Heart left ventricle (tissue), 16 donors: Measurements from ENCODE around the gene SLC10A7. TPM values are rescaled to one million over a fixed set of nuclear protein-coding genes. Genes with fewer than 3 reads are reported as not detected.

Source experiments
- ATAC-seq, 4 donors: fragments of 200-7000 bp; cut with Tn5 transposase; one replicate each; pipeline ENCODE4 v1.9.1; 2020 to 2022; ENCODE audit warnings: moderate library complexity in 4 of 4, mild to moderate bottlenecking in 3 of 4, moderate number of reproducible peaks in 1 of 4
- DNase-seq, 5 donors: peaks; one replicate each; pipeline ENCODE4 v3.0.0-alpha.2; 2020
- H3K27ac ChIP-seq, 12 donors: fragments of 200-600 bp; sonication (generic) in 4 of 12; one replicate each; pipeline versions ENCODE4 v1.5.0 to v1.8.0; 2016 to 2022; ENCODE audit warnings: mild to moderate bottlenecking in 2 of 12
- H3K27me3 ChIP-seq, 9 donors: fragments of 200-600 bp; sonication (generic) in 2 of 9; one replicate each; pipeline versions ENCODE4 v1.5.1 to v1.8.0; 2016 to 2022; ENCODE audit warnings: mild to moderate bottlenecking in 3 of 9
- H3K36me3 ChIP-seq, 9 donors: fragments of 200-600 bp; sonication (generic) in 2 of 9; one replicate each; pipeline versions ENCODE4 v1.5.0 to v1.8.0; 2018 to 2022; ENCODE audit warnings: mild to moderate bottlenecking in 2 of 9
- H3K4me1 ChIP-seq, 12 donors: fragments of 200-600 bp; sonication (generic) in 4 of 12; one replicate each; pipeline versions ENCODE4 v1.5.0 to v1.8.0; 2016 to 2022; ENCODE audit warnings: mild to moderate bottlenecking in 3 of 12
- H3K4me3 ChIP-seq, 12 donors: fragments of 200-600 bp; sonication (generic) in 4 of 12; one replicate each; pipeline versions ENCODE4 v1.5.0 to v1.8.0; 2017 to 2022; ENCODE audit warnings: mild to moderate bottlenecking in 9 of 12, moderate library complexity in 4 of 12
- H3K9me3 ChIP-seq, 12 donors: fragments of 200-600 bp; sonication (generic) in 4 of 12; one replicate each; pipeline versions ENCODE4 v1.5.0 to v1.8.0; 2016 to 2022; ENCODE audit warnings: mild to moderate bottlenecking in 1 of 12
- POLR2A ChIP-seq, 2 donors: fragments of 450-650 bp; IDR thresholded peaks; one replicate each; pipeline ENCODE4 v1.6.1; 2017; ENCODE audit warnings: antibody characterized with exemption in 2 of 2, mild to moderate bottlenecking in 2 of 2, moderate library complexity in 2 of 2
- WGBS, 4 donors: extraction: QIAGEN DNeasy Blood & Tissue Kit in 2 of 4; methylation state at CpG; one replicate each; pipeline versions ENCODE4 v1.1.5 to v1.1.7; 2013 to 2018; 5-methylcytosine and 5-hydroxymethylcytosine counted together
- intact Hi-C, 10 donors: fragments of 100-400 bp; cut with DNase I; formaldehyde crosslinking; loops; one replicate each; pipeline versions ENCODE4 v1.11.1 to v1.14.2; 2022
- polyA plus RNA-seq, 2 donors: library from polyadenylated mRNA; stranded (reverse); fragments of 200-250 nt; gene quantifications; one replicate each; pipeline ENCODE4 v1.2.3, GENCODE V29; 2013
- total RNA-seq, 9 donors: library from RNA; depleted of rRNA in 2 of 9; stranded (reverse); fragments of >200 nt in 2 of 9; fragmentation: NEBNext Ultra II Directional in 3 of 9; extraction: Animal tissue kit (Norgen Biotek cat#: 25700) in 3 of 9; gene quantifications; one replicate each; pipeline versions ENCODE4 v1.1.0 to v1.2.4, GENCODE V29; 2016 to 2023
- TF ChIP-seq, protein P1 (sequence below), 12 donors: fragments of 200-600 bp; sonication (generic) in 4 of 12; IDR thresholded peaks; one replicate each; pipeline versions ENCODE4 v1.5.0 to v1.8.0; 2018 to 2022; ENCODE audit warnings: antibody characterized with exemption in 12 of 12, mild to moderate bottlenecking in 5 of 12
- donor health status: ischemic (EF 13 %, LVEDD 7.1; RV severe dilation, severe dysfunction).
- donor health status: healthy with polysubstance abuse.
- donor health status: DM: no; HTN: yes; CAD: no.
- donor health status: DM: no; HTN: no; CAD: no.
- donor health status: ischemic (EF 25% LVEDD 6.9; RV normal size, moderate dysfunction).
- donor health status: ischemic (EF 25% LVEDD 5.7; RV mildly dilated, moderate dysfunction).
- donor health status: healthy.
- donor health status: DM: yes; HTN: yes; CAD: no.
- donor health status: ischemic (EF 35%, LVEDD 5.7; RV mildly dilated, moderate dysfunction).
- donor health status: nonischemic (EF 11% LVEDD 7.7; RV severe dilation, severe dysfunction).
- donor health status: DM: yes; HTN: yes; CAD: no.
- donor health status: PGD.
- donor health status: ischemic (EF 29% LVEDD 5.4; RV normal size, mild dysfunction).
- donor health status: nonischemic (EF 23%, LVEDD 6.1; RV moderate dilation, normal function).

The SLC10A7 gene
- total and polyA plus RNA-seq, 11 donors: 1.2 to 8.7 (median 3.1) TPM

DNA sequence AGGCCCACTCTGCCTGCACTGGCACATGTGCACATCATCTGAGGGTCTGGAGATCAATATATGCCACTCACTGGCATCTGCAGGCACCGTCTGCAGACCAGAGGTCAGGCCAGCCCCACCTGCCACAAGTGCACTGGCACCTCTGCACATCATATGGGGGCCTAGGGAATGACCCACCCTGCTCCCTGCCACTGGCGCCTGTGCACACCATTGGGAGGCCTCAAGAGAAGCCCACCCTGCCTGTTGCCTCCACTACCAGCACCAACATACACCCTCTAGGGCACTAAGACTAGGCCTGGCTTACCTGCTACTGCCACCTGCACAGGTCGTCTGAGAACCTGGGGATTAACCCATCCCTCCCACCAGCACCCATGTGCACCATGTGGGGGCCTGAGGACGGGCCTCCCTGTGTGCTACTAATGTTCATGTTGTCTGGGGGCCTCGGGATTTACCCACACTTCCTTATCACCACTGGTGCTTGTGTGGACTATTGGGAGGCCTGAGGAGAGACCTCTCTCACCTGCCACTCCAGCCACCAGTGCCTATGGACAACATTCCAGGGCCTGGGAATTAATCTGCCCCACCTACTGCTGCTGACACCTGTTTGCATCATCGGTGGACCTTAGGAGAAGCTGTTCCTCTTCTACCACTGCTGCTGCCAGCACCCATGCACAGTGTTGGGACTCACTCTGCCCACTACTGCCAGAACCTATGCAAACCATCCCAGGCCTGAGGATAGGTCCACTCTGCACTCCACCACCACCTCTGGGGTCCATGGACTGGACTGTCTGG lies 193.7 kb downstream of the SLC10A7 start:
- 80 to 93% (median 87%) methylated on average over 4 to 6 of the region's 6 CpGs for WGBS, 4 donors
- H3K27ac ChIP-seq: no peak overlapping the region

DNA sequence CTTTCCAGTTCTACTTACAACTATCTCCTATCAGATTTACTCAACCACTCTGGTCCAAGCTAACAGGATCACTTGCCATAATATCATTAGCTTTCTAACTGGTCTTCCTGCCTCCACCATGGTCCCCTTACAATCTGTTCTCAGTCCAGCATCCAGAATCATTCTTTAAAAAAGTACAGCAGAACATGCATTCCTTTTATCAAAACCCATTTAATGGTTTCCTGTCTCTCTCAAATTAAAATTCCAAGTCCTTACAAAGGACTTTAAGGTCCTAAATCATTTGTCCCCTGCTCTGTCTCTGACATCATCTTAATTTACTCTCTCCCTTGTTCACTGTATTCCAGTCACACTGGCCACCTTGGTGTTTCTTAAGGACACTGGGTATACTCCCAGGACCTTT lies 202.8 kb downstream of the SLC10A7 start:
- ATAC-seq: no peak
- Histone ChIP-seq H3K36me3 (no peaks in the 10 kb centered on the region), H3K27me3 (no peaks in the 10 kb centered on the region), H3K4me3 (no peak overlapping the region), H3K4me1 (no peaks in the 10 kb centered on the region), H3K27ac (no peak overlapping the region), H3K9me3 (peaks cover 0 to 2% (median 0%) of the 10 kb centered on the region in 12 donors)
- no peak for DNase-seq
- intact Hi-C loops: no loop called here
- TF ChIP-seq POLR2A (IDR thresholded peaks at IDR 0.05): no peak
- TF ChIP-seq, protein P1, sequence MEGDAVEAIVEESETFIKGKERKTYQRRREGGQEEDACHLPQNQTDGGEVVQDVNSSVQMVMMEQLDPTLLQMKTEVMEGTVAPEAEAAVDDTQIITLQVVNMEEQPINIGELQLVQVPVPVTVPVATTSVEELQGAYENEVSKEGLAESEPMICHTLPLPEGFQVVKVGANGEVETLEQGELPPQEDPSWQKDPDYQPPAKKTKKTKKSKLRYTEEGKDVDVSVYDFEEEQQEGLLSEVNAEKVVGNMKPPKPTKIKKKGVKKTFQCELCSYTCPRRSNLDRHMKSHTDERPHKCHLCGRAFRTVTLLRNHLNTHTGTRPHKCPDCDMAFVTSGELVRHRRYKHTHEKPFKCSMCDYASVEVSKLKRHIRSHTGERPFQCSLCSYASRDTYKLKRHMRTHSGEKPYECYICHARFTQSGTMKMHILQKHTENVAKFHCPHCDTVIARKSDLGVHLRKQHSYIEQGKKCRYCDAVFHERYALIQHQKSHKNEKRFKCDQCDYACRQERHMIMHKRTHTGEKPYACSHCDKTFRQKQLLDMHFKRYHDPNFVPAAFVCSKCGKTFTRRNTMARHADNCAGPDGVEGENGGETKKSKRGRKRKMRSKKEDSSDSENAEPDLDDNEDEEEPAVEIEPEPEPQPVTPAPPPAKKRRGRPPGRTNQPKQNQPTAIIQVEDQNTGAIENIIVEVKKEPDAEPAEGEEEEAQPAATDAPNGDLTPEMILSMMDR (IDR thresholded peaks at IDR 0.05): no peak

More for the DNA sequence above, 193.7 kb downstream of the SLC10A7 start:
- H3K4me3 ChIP-seq: no peak overlapping the region
- DNase-seq (no peak), ATAC-seq (peak in 1 of 4 donors; percentile 33)
- H3K36me3 ChIP-seq: no peaks in the 10 kb centered on the region
- intact Hi-C loops: loop anchor here in 1 of 10 donors (5.0 kb wide), 1 partner anchor 81 kb away; no protein-coding TSS in a partner anchor
- TF ChIP-seq, protein P1 (IDR thresholded peaks at IDR 0.05): no peak
- TF ChIP-seq POLR2A (IDR thresholded peaks at IDR 0.05): no peak
- H3K27me3 ChIP-seq: no peaks in the 10 kb centered on the region
- H3K4me1 ChIP-seq: peaks cover 0 to 11% (median 0%) of the 10 kb centered on the region in 12 donors
- H3K9me3 ChIP-seq: peaks cover 0 to 2% (median 0%) of the 10 kb centered on the region in 12 donors

DNA sequence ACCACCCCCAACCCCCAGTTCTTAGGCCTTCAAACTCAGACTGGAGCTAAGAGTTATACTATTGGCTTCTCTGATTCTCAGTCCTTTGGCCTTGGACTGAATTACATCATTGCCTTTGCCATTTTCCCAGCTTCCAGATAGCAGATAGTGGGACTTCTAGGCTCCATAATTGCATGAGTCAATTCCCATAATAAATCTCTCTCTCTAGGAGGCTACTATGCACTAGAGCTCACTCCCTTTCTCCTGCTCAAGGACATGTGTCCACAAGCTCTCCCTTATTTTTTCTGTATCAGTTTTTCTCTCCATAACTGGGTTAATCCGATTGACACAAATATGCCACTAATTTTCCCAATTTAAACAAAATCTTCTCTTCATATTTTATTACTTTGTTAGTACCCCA lies 204.0 kb downstream of the SLC10A7 start:
- H3K9me3 ChIP-seq: no peaks in the 10 kb centered on the region
- no peak overlapping the region for H3K4me3 ChIP-seq
- no peaks in the 10 kb centered on the region for H3K36me3 ChIP-seq
- no peak for ATAC-seq
- 98 to 100% (median 99%) methylated on average over 1 of the region's 1 CpG for whole genome bisulfite sequencing, 4 donors
- no peaks in the 10 kb centered on the region for H3K4me1 ChIP-seq
- TF ChIP-seq, protein P1 (IDR thresholded peaks at IDR 0.05): no peak
- TF ChIP-seq POLR2A (IDR thresholded peaks at IDR 0.05): no peak
- H3K27ac ChIP-seq: no peak overlapping the region
- no peaks in the 10 kb centered on the region for H3K27me3 ChIP-seq
- intact Hi-C loops: no loop called here
- no peak for DNase-seq

DNA sequence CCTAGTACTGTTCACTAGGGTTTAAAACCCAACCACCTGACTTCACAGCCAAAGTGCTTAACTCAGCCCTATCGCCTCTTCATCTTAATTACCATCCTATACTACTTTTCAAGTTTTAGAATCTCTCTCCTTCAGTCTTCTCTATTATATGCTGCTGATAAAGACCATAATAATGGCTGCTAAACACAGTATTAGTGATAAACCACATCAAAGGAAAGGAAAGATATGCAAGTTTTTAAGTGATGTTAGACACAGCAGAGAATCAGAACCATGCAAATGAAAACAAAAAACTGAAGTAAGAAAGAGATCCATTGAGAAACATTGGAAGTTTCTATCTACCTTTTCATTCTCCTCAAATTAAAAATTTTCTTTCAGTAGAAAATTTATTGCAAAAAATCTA lies 206.6 kb downstream of the SLC10A7 start:
- Histone ChIP-seq H3K4me3 (no peak overlapping the region), H3K27ac (no peak overlapping the region), H3K4me1 (peaks cover 0 to 3% (median 0%) of the 10 kb centered on the region in 12 donors), H3K27me3 (no peaks in the 10 kb centered on the region), H3K36me3 (no peaks in the 10 kb centered on the region), H3K9me3 (no peaks in the 10 kb centered on the region)
- TF ChIP-seq POLR2A (IDR thresholded peaks at IDR 0.05): no peak
- 94 to 100% (median 99%) methylated on average over 1 of the region's 1 CpG for WGBS, 4 donors
- DNase-seq (no peak), ATAC-seq (no peak)
- intact Hi-C loops: no loop called here
